HCT116 (cell line): ENCODE data around the gene NAGPA. TPM values are rescaled to one million over a fixed set of nuclear protein-coding genes. Genes with fewer than 3 reads are reported as not detected.

Source experiments
- ATAC-seq: fragments of 200-7000 bp; cut with Tn5 transposase; 2 replicates; pipeline ENCODE4 v1.9.1; 2020; ENCODE audit warnings: mild to moderate bottlenecking, moderate library complexity
- BruUV-seq: library from RNA; stranded (reverse); fragments of 400-500 nt; replicated peaks from 2 replicates; lab custom pipeline; 2021; lab: Mats Ljungman, UMichigan
- CTCF ChIA-PET: fragments of 300-600 bp; sonication (Branson Sonifier 250); formaldehyde crosslinking; loops from one replicate; lab custom pipeline; 2021; ENCODE audit warnings: antibody characterized with exemption; lab: Charles Lee
- POLR2A ChIA-PET: fragments of 300-600, 350-600 bp; sonication (Branson Sonifier 250); formaldehyde crosslinking; loops from one replicate; lab custom pipeline; 2021; ENCODE audit warnings: antibody characterized with exemption; lab: Charles Lee
- RAD21 ChIA-PET, 2 experiments: fragments of 300-600 bp; sonication (Branson Sonifier 250); formaldehyde crosslinking; loops; one replicate each; lab custom pipeline; 2023; ENCODE audit warnings: low total read pairs in 2 of 2; ENCODE audit not compliant: uncharacterized antibody in 2 of 2, unreplicated experiment in 2 of 2, low non-redundant PET in 1 of 2; lab: Charles Lee
- DNase-seq: peaks from one replicate; pipeline ENCODE4 v3.0.0-alpha.2; 2010; ENCODE audit warnings: low read depth, low spot score
- H2AFZ ChIP-seq: fragments of 200-600 bp; shearing (Covaris generic), sonication (generic); 2 replicates; pipeline ENCODE4 v1.6.1; 2017; ENCODE audit warnings: low read depth, mixed run types, mixed read lengths, antibody characterized with exemption, low read length; ENCODE audit not compliant: poor library complexity, severe bottlenecking
- H3K27ac ChIP-seq: 2 replicates; pipeline ENCODE4 v1.5.1; 2012; ENCODE audit warnings: low read depth, low read length
- H3K27me3 ChIP-seq: fragments of 200-600 bp; sonication (generic); 2 replicates; pipeline ENCODE4 v1.6.1; 2016; ENCODE audit warnings: mixed run types, low read length, mixed read lengths; ENCODE audit not compliant: insufficient read depth
- H3K36me3 ChIP-seq, 2 experiments: fragments of 200-500 bp in 1 of 2; fragments of 200-600 bp in 1 of 2; sonication (Bioruptor generic) in 1 of 2; sonication (generic) in 1 of 2; 2 replicates each; pipeline versions ENCODE4 v1.5.1 to v1.6.1; 2014 to 2016; ENCODE audit warnings: low read length in 2 of 2, inconsistent platforms in 1 of 2, mixed read lengths in 1 of 2, mixed run types in 1 of 2; ENCODE audit not compliant: insufficient read depth in 2 of 2, control insufficient read depth in 1 of 2
- H3K4me1 ChIP-seq, 2 experiments: fragments of 200-600 bp in 1 of 2; sonication (generic) in 1 of 2; 2 replicates each; pipeline versions ENCODE4 v1.5.1 to v1.6.1; 2012 to 2017; ENCODE audit warnings: low read length in 2 of 2, inconsistent platforms in 1 of 2, mild to moderate bottlenecking in 1 of 2, mixed read lengths in 1 of 2, mixed run types in 1 of 2, moderate library complexity in 1 of 2; ENCODE audit not compliant: insufficient read depth in 2 of 2, control insufficient read depth in 1 of 2
- H3K4me2 ChIP-seq: fragments of 200-600 bp; sonication (generic); 2 replicates; pipeline ENCODE4 v1.6.1; 2017; ENCODE audit warnings: mixed run types, low read length, mixed read lengths
- H3K4me3 ChIP-seq, 2 experiments: fragments of 200-600 bp in 1 of 2; sonication (generic) in 1 of 2; replicated peaks in 1 of 2; 2 replicates each; pipeline ENCODE4 v1.5.1; 2011 to 2016; ENCODE audit warnings: low read length in 2 of 2, control low read depth in 1 of 2, low read depth in 1 of 2, mild to moderate bottlenecking in 1 of 2, mixed read lengths in 1 of 2, mixed run types in 1 of 2
- H3K79me2 ChIP-seq: fragments of 200-600 bp; sonication (generic); 2 replicates; pipeline ENCODE4 v1.6.1; 2017; ENCODE audit warnings: mild to moderate bottlenecking, mixed run types, low read length, moderate library complexity, mixed read lengths; ENCODE audit not compliant: insufficient read depth
- H3K9ac ChIP-seq: fragments of 200-600 bp; sonication (generic); 2 replicates; pipeline ENCODE4 v1.6.1; 2016; ENCODE audit warnings: low read length, mixed read lengths
- H3K9me2 ChIP-seq: fragments of 200-600 bp; sonication (generic), shearing (Covaris generic); 2 replicates; pipeline ENCODE4 v1.6.1; 2017; ENCODE audit warnings: mixed run types, mild to moderate bottlenecking, moderate library complexity; ENCODE audit not compliant: insufficient read depth
- H3K9me3 ChIP-seq, 2 experiments: fragments of 200-500 bp in 1 of 2; fragments of 200-600 bp in 1 of 2; sonication (Bioruptor generic) in 1 of 2; sonication (generic) in 1 of 2; 2 replicates each; pipeline ENCODE4 v1.6.1; 2014 to 2017; ENCODE audit warnings: low read length in 2 of 2, mixed read lengths in 2 of 2, inconsistent platforms in 1 of 2, low read depth in 1 of 2, mild to moderate bottlenecking in 1 of 2, mixed run types in 1 of 2, moderate library complexity in 1 of 2; ENCODE audit not compliant: control insufficient read depth in 1 of 2, insufficient read depth in 1 of 2
- H4K20me1 ChIP-seq: fragments of 200-600 bp; sonication (generic), shearing (Covaris generic); 2 replicates; pipeline ENCODE4 v1.6.1; 2017; ENCODE audit warnings: mixed run types, mild to moderate bottlenecking, moderate library complexity; ENCODE audit not compliant: insufficient read depth
- ATF3 ChIP-seq: IDR thresholded peaks from 2 replicates; pipeline ENCODE4 v1.6.1; 2012
- CBX3 ChIP-seq: IDR thresholded peaks from 2 replicates; pipeline ENCODE4 v1.6.1; 2012; ENCODE audit warnings: low read depth
- EGR1 ChIP-seq: IDR thresholded peaks from 2 replicates; pipeline ENCODE4 v1.6.1; 2012; ENCODE audit warnings: low read depth
- EZH2 ChIP-seq: fragments of 200-600 bp; sonication (generic); IDR thresholded peaks from 2 replicates; pipeline ENCODE4 v1.6.1; 2017; ENCODE audit warnings: antibody characterized with exemption, mixed run types
- EZH2phosphoT487 ChIP-seq: fragments of 200-600 bp; IDR thresholded peaks from 2 replicates; pipeline ENCODE4 v1.6.1; 2018; ENCODE audit warnings: antibody characterized with exemption, borderline replicate concordance
- MAX ChIP-seq: IDR thresholded peaks from 2 replicates; pipeline ENCODE4 v1.6.1; 2012
- POLR2A ChIP-seq: IDR thresholded peaks from 2 replicates; pipeline ENCODE4 v1.7.0; 2011; ENCODE audit warnings: borderline replicate concordance; ENCODE audit not compliant: insufficient read depth, insufficient read length; ENCODE audit errors: extremely low read depth
- RAD21 ChIP-seq: IDR thresholded peaks from 2 replicates; pipeline ENCODE4 v1.6.1; 2012; ENCODE audit warnings: low read depth, mild to moderate bottlenecking
- SIN3A ChIP-seq: IDR thresholded peaks from 2 replicates; pipeline ENCODE4 v1.6.1; 2012; ENCODE audit warnings: low read depth
- SP1 ChIP-seq: IDR thresholded peaks from 2 replicates; pipeline ENCODE4 v1.6.1; 2012; ENCODE audit warnings: low read depth
- SRF ChIP-seq: IDR thresholded peaks from 2 replicates; pipeline ENCODE4 v1.6.1; 2012; ENCODE audit warnings: low read depth
- TCF7L2 ChIP-seq: IDR thresholded peaks from 2 replicates; pipeline ENCODE4 v1.7.0; 2011; ENCODE audit warnings: borderline replicate concordance, inconsistent platforms; ENCODE audit not compliant: insufficient read depth, insufficient read length; ENCODE audit errors: extremely low read depth
- YY1 ChIP-seq: IDR thresholded peaks from 2 replicates; pipeline ENCODE4 v1.6.1; 2011; ENCODE audit warnings: low read length, low read depth, moderate library complexity, mild to moderate bottlenecking; ENCODE audit not compliant: insufficient replicate concordance; ENCODE audit errors: extremely low read depth
- ZFX ChIP-seq: fragments of 450-650 bp; IDR thresholded peaks from 2 replicates; pipeline ENCODE4 v1.6.1; 2017
- intact Hi-C: fragments of 100-400 bp; cut with micrococcal nuclease; formaldehyde crosslinking; loops from 2 replicates; pipeline ENCODE4 v1.10.0; 2022
- total RNA-seq: library from RNA; stranded (reverse); gene quantifications from one replicate; pipeline ENCODE4 v1.2.1, GENCODE V29; 2021; ENCODE audit not compliant: unreplicated experiment

Gene NAGPA
- total RNA-seq, 1 experiment from 2014 or later: 17.5 TPM

- H3K79me2 ChIP-seq: no peaks in the 10 kb centered on the region
- ChIA-PET CTCF (no interaction called here), RAD21 (no interaction called here)
- H3K36me3 ChIP-seq: no peaks in the 10 kb centered on the region
- no peak overlapping the region for H3K4me3 ChIP-seq
- no peak for DNase-seq
- no peaks in the 10 kb centered on the region for H3K9me2 ChIP-seq
- no peak overlapping the region for H3K4me2 ChIP-seq
- no peak overlapping the region for H3K27ac ChIP-seq
- H2AFZ ChIP-seq: no peak overlapping the region
- BruUV-seq: no TSS peak
- H3K27me3 ChIP-seq: no peaks in the 10 kb centered on the region
- no peak for TF ChIP-seq SRF
- TF ChIP-seq MAX: no peak
- no peak for TF ChIP-seq YY1
- TF ChIP-seq EZH2: no peak
- TF ChIP-seq, all 23 proteins: peak for 0
- Histone ChIP-seq H3K9me3 (no peaks in the 10 kb centered on the region), H4K20me1 (no peaks in the 10 kb centered on the region), H3K9ac (no peak overlapping the region), H3K4me1 (no peaks in the 10 kb centered on the region)
- intact Hi-C loops: no loop called here
- no peak for ATAC-seq
- POLR2A ChIA-PET: no interaction called here
Measured at GRCh38 chr16:5012887-5013286, 20.8 kb downstream of the NAGPA start.

GRCh38 chr16:5011637-5012036, 22.1 kb downstream of the NAGPA start:
- Histone ChIP-seq H3K4me3 (no peak overlapping the region), H3K4me1 (no peaks in the 10 kb centered on the region), H2AFZ (no peak overlapping the region), H3K36me3 (no peaks in the 10 kb centered on the region), H3K9me3 (no peaks in the 10 kb centered on the region), H3K4me2 (no peak overlapping the region), H4K20me1 (no peaks in the 10 kb centered on the region), H3K9me2 (no peaks in the 10 kb centered on the region), H3K79me2 (no peaks in the 10 kb centered on the region), H3K27me3 (no peaks in the 10 kb centered on the region), H3K9ac (no peak overlapping the region), H3K27ac (no peak overlapping the region)
- ATAC-seq (no peak), DNase-seq (no peak)
- intact Hi-C loops: no loop called here
- CTCF ChIA-PET: no interaction called here
- BruUV-seq: no TSS peak
- RAD21 ChIA-PET: no interaction called here
- POLR2A ChIA-PET: no interaction called here
- TF ChIP-seq SRF (no peak), SIN3A (no peak), TCF7L2 (no peak), ZFX (no peak), POLR2A (no peak), EGR1 (no peak), RAD21 (no peak), SP1 (no peak), MAX (no peak), EZH2phosphoT487 (no peak), EZH2 (no peak), CBX3 (no peak), ATF3 (no peak)
- TF ChIP-seq, all 23 proteins: peak for 0
